GM18861 (cell line): Measurements from ENCODE around the gene GPRASP3.
"Not testable (repeated sequence)": the region's sequence is repeated elsewhere in the genome, so short reads cannot be mapped to it uniquely, and the experiment has no call there.

Source experiments
- ATAC-seq: cut with Tn5 transposase; IDR thresholded peaks from one replicate; pipeline ENCODE4 v1.9.1; 2021; ENCODE audit not compliant: unreplicated experiment

Gene GPRASP3

GRCh38 chrX:102720237-102721168, at the start of gene GPRASP3:
Gene GPRASP3 (plus strand): TSS chrX:102720743. CDS start chrX:102748996, 28,253 bp downstream.
- peak; percentile 96 for ATAC-seq

- no peak for ATAC-seq
Measured at GRCh38 chrX:102672856-102673255, 47.7 kb upstream of the GPRASP3 start.

- not testable (repeated sequence) for ATAC-seq
Measured at GRCh38 chrX:102677479-102677878, 43.1 kb upstream of the GPRASP3 start.

- no peak for ATAC-seq
Measured at GRCh38 chrX:102684772-102685520, 35.6 kb upstream of the GPRASP3 start.

- no peak for ATAC-seq
Measured at GRCh38 chrX:102694749-102695148, 25.8 kb upstream of the GPRASP3 start.

GRCh38 chrX:102696306-102696705, 24.2 kb upstream of the GPRASP3 start:
- ATAC-seq, result no peak

GRCh38 chrX:102697494-102697893, 23.0 kb upstream of the GPRASP3 start:
- no peak for ATAC-seq

- ATAC-seq, result no peak
Measured at GRCh38 chrX:102708900-102709299, 11.6 kb upstream of the GPRASP3 start.

- ATAC-seq, result no peak
Measured at GRCh38 chrX:102711872-102712215, 8.7 kb upstream of the GPRASP3 start.

GRCh38 chrX:102712216-102712966, 8.2 kb upstream of the GPRASP3 start, which contains the start of gene GPRASP2:
Gene GPRASP2 (plus strand): TSS chrX:102712448. CDS start chrX:102714870, 2,422 bp downstream.
- no peak for ATAC-seq

GRCh38 chrX:102712981-102713625, 7.4 kb upstream of the GPRASP3 start:
- no peak for ATAC-seq

GRCh38 chrX:102714994-102715393, 5.5 kb upstream of the GPRASP3 start:
- ATAC-seq, result no peak

- no peak for ATAC-seq
Measured at GRCh38 chrX:102715967-102716366, 4.6 kb upstream of the GPRASP3 start.

GRCh38 chrX:102721169-102721506, 595 bp downstream of the GPRASP3 start:
- not testable (repeated sequence) for ATAC-seq

GRCh38 chrX:102723456-102723855, 2.9 kb downstream of the GPRASP3 start:
- ATAC-seq, result no peak

- no peak for ATAC-seq
Measured at GRCh38 chrX:102727761-102728160, 7.2 kb downstream of the GPRASP3 start.

GRCh38 chrX:102728646-102729045, 8.1 kb downstream of the GPRASP3 start:
- ATAC-seq, result no peak

GRCh38 chrX:102739657-102740056, 19.1 kb downstream of the GPRASP3 start:
- ATAC-seq, result no peak

GRCh38 chrX:102744307-102744706, 23.8 kb downstream of the GPRASP3 start:
- no peak for ATAC-seq

- ATAC-seq, result no peak
Measured at GRCh38 chrX:102745513-102745856, 24.9 kb downstream of the GPRASP3 start.
